HepG2 (cell line): ENCODE data around the gene MAP9.

ENCODE experiments used
- AHR ChIP-seq: IDR thresholded peaks from 2 replicates; pipeline ENCODE4 v1.6.1; 2018; ENCODE audit warnings: missing genetic modification reagents, missing compliant biosample characterization
- KLF9 ChIP-seq: IDR thresholded peaks from 2 replicates; pipeline ENCODE4 v1.6.1; 2016; ENCODE audit warnings: low read depth
- POLR2AphosphoS5 ChIP-seq: IDR thresholded peaks from 2 replicates; pipeline ENCODE4 v1.6.1; 2012; ENCODE audit warnings: low read depth, low read length

- TF ChIP-seq POLR2AphosphoS5 = no peak
- TF ChIP-seq AHR (CRISPR knock-in tag) = no peak
- no peak for TF ChIP-seq KLF9 (CRISPR knock-in tag)
Observed at GRCh38 chr4:155339999-155340398, 36.8 kb downstream of the MAP9 start.
